ENCODE results near the gene MYRFL. TPM values are rescaled to one million over a fixed set of nuclear protein-coding genes. Genes with fewer than 3 reads are reported as not detected.

MYRFL gene
- total RNA-seq, 2 experiments from 2014 or later, result not detected

DNA sequence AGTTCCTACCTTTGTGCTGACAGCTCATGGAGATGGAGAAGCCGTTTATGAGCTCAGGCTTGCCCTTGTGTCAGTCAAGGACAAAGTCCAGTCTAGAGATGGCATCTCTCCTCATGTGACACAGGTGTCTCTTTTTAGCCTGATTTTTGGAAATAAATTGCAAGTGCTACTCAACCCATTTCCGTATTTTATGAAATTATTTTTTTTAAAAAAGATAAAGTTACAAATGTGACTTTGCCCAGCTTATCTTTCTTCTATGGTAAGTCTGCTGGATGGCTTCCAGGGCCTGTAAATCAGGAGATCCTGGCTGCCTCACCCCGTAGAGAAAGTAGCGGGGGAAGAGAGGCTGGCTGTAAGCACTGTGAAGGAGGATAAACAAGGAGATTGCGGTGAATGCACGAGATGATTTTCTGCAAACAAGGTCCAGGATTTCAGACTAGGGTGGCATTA is 169.7 kb downstream of the MYRFL start:
- POLR2A ChIA-PET, result no interaction called here
- Mint-ChIP-seq H3K4me1 (no peaks in the 10 kb centered on the region), H3K4me3 (no peak overlapping the region), H3K9me3 (ENCODE audit: low read depth) (peaks cover 4% of the 10 kb centered on the region), H3K36me3 (ENCODE audit: low read depth) (no peaks in the 10 kb centered on the region), H3K27me3 (peaks cover 5% of the 10 kb centered on the region), H3K27ac (no peak overlapping the region)
- intact Hi-C loops (cut with DNase I, micrococcal nuclease), result no loop called here
- DNase-seq (no peak), ATAC-seq (no peak)
- CTCF ChIA-PET, result no interaction called here

DNA sequence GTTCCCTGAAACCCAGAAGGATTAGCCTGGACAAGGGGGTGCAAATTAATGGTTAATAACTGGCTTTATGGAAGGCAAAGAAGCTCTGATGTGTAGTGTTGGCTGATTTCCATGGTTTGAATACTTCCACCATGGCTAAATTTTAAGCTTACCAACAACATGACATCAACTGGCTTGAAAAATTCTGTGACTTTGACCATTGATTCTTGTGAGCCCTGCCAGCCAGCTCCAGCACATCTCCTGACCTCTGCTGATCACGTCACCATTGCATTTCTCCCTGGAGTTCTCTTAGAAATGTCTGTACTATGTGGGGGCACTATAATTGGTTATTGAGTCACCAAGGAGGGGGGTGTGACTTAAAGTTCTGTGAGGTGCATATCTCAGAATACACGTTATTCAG is 171.2 kb downstream of the MYRFL start:
- Mint-ChIP-seq H3K9me3 (ENCODE audit: low read depth) (peaks cover 4% of the 10 kb centered on the region), H3K27me3 (peaks cover 5% of the 10 kb centered on the region), H3K4me1 (no peaks in the 10 kb centered on the region), H3K4me3 (no peak overlapping the region), H3K27ac (no peak overlapping the region), H3K36me3 (ENCODE audit: low read depth) (no peaks in the 10 kb centered on the region)
- ATAC-seq (no peak), DNase-seq (no peak)
- POLR2A ChIA-PET, result no interaction called here
- CTCF ChIA-PET, result no interaction called here
- intact Hi-C loops (cut with DNase I, micrococcal nuclease), result no loop called here

DNA sequence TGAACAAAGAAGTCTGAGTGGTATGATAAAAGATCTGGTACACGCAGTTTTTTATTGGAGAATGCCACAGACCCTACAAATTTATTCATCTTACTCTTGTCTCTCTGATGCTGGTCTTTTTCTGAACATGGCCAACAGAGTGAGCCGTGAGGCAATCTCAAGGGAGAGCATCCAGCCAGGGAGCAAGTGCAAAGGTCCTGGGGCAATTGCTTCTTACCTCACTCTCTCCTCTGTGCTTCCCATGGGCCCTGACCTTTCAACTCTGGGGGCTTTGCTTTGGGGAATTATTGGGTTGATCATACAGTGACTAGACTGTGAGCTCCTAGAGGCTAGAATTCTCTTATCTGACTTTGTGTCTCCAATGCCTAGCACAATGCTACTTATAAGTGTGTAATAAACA is 171.7 kb downstream of the MYRFL start:
- H3K4me1 Mint-ChIP-seq, result no peaks in the 10 kb centered on the region
- no peak for DNase-seq
- CTCF ChIA-PET, result no interaction called here
- H3K27ac Mint-ChIP-seq, result no peak overlapping the region
- POLR2A ChIA-PET, result no interaction called here
- H3K27me3 Mint-ChIP-seq, result peaks cover 5% of the 10 kb centered on the region
- ATAC-seq, result no peak
- intact Hi-C loops (cut with DNase I, micrococcal nuclease), result no loop called here
- no peaks in the 10 kb centered on the region for H3K36me3 Mint-ChIP-seq (ENCODE audit: low read depth)
- no peak overlapping the region for H3K4me3 Mint-ChIP-seq
- H3K9me3 Mint-ChIP-seq (ENCODE audit: low read depth), result peaks cover 4% of the 10 kb centered on the region

DNA sequence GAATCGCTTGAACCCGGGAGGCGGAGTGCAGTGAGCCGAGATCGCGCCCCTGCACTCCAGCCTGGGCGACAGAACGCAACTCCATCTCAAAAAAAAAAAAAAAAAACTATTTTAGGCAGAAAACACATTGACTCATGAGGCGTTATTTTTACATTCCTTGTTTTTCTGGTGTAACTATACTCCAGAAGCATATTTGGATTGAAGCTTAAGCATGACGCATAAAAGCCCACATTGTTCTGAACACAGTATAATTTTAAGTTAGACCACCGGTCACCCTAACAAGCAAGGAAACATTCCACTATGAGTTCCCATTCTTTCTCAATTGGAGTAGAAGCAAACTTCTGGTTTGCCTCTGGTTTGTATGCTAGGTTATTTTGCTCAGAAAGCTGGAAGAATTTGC is 173.0 kb downstream of the MYRFL start:
- Mint-ChIP-seq H3K27me3 (peaks cover 6% of the 10 kb centered on the region), H3K36me3 (ENCODE audit: low read depth) (no peaks in the 10 kb centered on the region), H3K4me1 (no peaks in the 10 kb centered on the region), H3K9me3 (ENCODE audit: low read depth) (peaks cover 4% of the 10 kb centered on the region), H3K4me3 (no peak overlapping the region), H3K27ac (no peak overlapping the region)
- no peak for DNase-seq
- ATAC-seq, result no peak
- intact Hi-C loops (cut with DNase I, micrococcal nuclease), result no loop called here
- ChIA-PET POLR2A (no interaction called here), CTCF (interaction anchor here (0.7 kb wide), 2 partner anchors 9 to 93 kb away, joined by 3 to 4 read pairs; no protein-coding TSS in a partner anchor)

DNA sequence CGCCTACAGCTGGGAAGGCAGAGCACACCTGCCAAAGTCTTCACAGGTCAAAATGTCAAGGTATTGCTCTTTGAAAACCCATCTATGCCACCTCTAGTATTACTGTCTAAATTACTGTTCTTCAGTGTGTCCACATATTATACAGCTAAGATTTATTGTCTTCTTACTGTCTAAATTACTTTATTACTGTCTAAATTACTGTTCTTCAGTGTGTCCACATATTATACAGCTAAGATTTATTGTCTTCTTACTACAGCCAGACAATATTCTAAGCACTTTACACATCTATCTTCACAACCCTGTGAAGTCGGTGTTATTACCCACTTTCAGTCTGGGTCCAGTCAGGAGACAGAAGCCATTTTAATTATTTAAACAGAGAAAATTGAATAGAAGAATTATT is 173.9 kb downstream of the MYRFL start:
- CTCF ChIA-PET, result no interaction called here
- H3K9me3 Mint-ChIP-seq (ENCODE audit: low read depth), result no peaks in the 10 kb centered on the region
- no peaks in the 10 kb centered on the region for H3K36me3 Mint-ChIP-seq (ENCODE audit: low read depth)
- no peak overlapping the region for H3K4me3 Mint-ChIP-seq
- H3K4me1 Mint-ChIP-seq, result no peaks in the 10 kb centered on the region
- intact Hi-C loops (cut with DNase I, micrococcal nuclease), result no loop called here
- peaks cover 6% of the 10 kb centered on the region for H3K27me3 Mint-ChIP-seq
- no peak for ATAC-seq
- no peak for DNase-seq
- no peak overlapping the region for H3K27ac Mint-ChIP-seq
- POLR2A ChIA-PET, result no interaction called here

DNA sequence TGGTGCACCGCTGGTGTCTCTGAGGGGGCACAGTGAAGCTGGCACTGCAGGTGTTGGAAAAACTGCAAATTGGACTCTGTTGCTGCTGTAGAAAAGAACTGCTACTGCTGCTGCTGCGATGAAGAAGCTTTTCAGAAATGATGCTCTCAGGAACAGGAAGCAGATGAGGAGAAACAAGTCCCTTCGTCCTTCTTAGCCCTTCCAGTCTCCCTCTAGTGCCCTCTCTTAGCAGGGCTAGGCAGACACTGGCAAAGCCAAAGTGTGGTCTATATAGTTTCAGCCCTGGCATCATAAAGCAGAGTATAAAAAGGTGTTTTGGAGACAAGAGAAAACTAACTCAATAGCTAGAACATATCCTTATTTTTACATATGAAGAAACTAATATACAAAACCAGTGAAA is 174.5 kb downstream of the MYRFL start:
- intact Hi-C loops (cut with DNase I, micrococcal nuclease), result no loop called here

DNA sequence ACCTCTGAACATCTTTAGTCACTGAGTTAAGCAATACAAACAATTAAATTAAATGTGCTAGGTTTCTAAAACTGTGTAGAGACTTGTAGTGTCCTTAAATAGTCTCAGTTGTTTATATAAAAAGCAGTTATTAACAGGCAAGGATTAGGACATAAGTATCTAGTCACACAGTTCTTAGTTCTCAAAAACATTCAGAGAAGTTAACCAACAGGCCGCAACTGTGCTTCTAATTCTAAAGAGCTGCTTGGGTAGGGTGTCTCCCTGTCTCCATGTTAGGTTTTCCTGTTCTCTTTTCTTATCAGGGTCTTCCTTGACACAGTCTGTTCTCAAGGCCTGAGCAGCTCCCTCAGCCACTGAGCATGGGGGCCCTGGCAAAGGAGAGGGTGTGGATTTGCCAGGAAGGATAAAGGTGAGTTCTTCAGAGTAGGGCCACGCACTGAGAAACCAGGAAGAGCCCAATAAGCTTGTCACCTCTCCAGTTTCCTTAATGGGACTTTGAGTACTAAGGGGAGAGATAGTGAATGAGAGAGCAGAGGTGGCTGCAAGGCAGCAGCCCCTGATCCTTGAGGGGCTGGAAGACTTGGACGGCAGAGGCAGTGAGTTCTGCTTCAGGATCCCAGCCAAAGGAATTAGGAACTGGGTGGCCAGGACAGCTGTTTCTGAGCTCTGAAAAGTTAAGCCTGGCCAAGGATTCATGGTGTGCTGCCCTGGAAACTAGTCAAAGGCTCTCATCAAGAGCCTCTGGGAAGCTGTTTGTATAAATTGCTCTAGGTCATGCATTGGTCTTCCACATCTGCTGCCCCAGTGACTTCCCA is 177.3 kb downstream of the MYRFL start:
- intact Hi-C loops (cut with DNase I, micrococcal nuclease), result no loop called here
- ChIA-PET POLR2A (no interaction called here), CTCF (interaction anchor here (0.6 kb wide), 1 partner anchor 194 kb away, joined by 3 read pairs; no protein-coding TSS in a partner anchor)
- no peak overlapping the region for H3K27ac Mint-ChIP-seq
- no peaks in the 10 kb centered on the region for H3K36me3 Mint-ChIP-seq (ENCODE audit: low read depth)
- no peak for ATAC-seq
- peaks cover 2% of the 10 kb centered on the region for H3K27me3 Mint-ChIP-seq
- no peak for DNase-seq
- no peaks in the 10 kb centered on the region for H3K4me1 Mint-ChIP-seq
- peaks cover 8% of the 10 kb centered on the region for H3K9me3 Mint-ChIP-seq (ENCODE audit: low read depth)
- H3K4me3 Mint-ChIP-seq, result no peak overlapping the region

More for the DNA sequence above, 174.5 kb downstream of the MYRFL start:
- CTCF ChIA-PET, result interaction anchor here (1.4 kb wide), 1 partner anchor 10 kb away, joined by 5 read pairs; no protein-coding TSS in a partner anchor
- Mint-ChIP-seq H3K27me3 (peaks cover 6% of the 10 kb centered on the region), H3K9me3 (ENCODE audit: low read depth) (no peaks in the 10 kb centered on the region), H3K4me3 (no peak overlapping the region), H3K4me1 (no peaks in the 10 kb centered on the region), H3K27ac (no peak overlapping the region), H3K36me3 (ENCODE audit: low read depth) (no peaks in the 10 kb centered on the region)
- DNase-seq (no peak), ATAC-seq (no peak)
- POLR2A ChIA-PET, result no interaction called here

DNA sequence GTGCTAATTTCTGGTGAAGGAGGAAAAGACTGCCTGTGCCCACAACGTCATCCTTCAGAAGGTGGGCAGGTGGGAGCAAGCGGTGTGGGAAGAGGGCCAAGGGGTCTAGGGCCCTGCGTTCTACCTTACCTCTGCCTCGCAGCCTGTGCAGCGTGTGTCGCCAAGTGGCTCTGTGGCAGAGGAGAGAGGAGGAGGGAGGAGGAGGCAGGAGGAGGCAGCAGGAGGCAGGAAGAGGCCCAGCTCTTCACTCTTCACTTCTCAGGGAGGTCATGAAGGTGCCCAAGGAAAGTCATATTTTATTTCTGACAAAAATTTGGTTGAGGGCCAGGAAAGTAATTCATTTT is 177.9 kb downstream of the MYRFL start:
- CTCF ChIA-PET, result no interaction called here
- no peak for ATAC-seq
- DNase-seq, result no peak
- H3K27ac Mint-ChIP-seq, result no peak overlapping the region
- POLR2A ChIA-PET, result no interaction called here
- no peaks in the 10 kb centered on the region for H3K4me1 Mint-ChIP-seq
- no peaks in the 10 kb centered on the region for H3K36me3 Mint-ChIP-seq (ENCODE audit: low read depth)
- peaks cover 10% of the 10 kb centered on the region for H3K9me3 Mint-ChIP-seq (ENCODE audit: low read depth)
- H3K4me3 Mint-ChIP-seq, result no peak overlapping the region
- peaks cover 2% of the 10 kb centered on the region for H3K27me3 Mint-ChIP-seq
- intact Hi-C loops (cut with DNase I, micrococcal nuclease), result no loop called here

DNA sequence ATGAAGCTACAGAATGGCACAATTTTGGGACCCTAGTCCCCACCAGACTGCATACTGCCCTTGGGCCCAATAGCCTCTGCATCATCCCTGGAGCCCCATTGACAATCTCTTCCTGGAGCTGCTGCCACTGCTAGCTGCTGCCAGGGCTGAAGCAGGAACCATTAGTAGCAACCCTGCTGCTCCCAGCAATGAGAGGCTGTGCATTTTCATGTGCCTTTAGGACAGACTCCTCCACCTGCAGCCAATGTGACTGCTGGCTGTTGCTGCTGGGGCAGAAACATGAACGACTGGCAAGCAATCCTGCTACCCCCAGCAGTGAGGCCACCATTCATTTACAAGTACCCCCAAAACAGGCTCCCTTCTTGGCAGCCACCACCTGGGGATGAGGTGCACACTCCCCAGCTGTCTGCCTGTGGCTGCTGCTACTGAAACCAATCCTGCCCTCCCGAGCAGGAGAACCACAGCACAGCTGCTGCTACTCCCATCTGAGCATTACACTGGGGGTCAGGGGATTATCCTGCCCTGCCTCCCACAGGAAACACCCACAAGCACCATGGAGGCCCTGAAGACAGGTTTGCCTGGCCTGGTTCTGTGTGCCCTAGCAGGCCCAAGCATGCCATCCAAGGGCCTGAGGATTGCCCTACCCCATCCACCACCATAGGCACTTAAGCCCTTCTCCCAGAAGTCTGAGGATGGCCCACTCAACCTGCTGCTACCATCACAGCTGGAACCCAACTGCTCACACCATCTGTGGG is 181.0 kb downstream of the MYRFL start:
- Mint-ChIP-seq H3K27ac (no peak overlapping the region), H3K36me3 (ENCODE audit: low read depth) (no peaks in the 10 kb centered on the region), H3K27me3 (peaks cover 5% of the 10 kb centered on the region), H3K9me3 (ENCODE audit: low read depth) (peaks cover 28% of the 10 kb centered on the region), H3K4me3 (no peak overlapping the region), H3K4me1 (no peaks in the 10 kb centered on the region)
- ChIA-PET CTCF (interaction anchor here (0.6 kb wide), 1 partner anchor 452 kb away, joined by 3 read pairs; no protein-coding TSS in a partner anchor), POLR2A (no interaction called here)
- ATAC-seq (no peak), DNase-seq (no peak)
- intact Hi-C loops (cut with DNase I, micrococcal nuclease), result no loop called here

DNA sequence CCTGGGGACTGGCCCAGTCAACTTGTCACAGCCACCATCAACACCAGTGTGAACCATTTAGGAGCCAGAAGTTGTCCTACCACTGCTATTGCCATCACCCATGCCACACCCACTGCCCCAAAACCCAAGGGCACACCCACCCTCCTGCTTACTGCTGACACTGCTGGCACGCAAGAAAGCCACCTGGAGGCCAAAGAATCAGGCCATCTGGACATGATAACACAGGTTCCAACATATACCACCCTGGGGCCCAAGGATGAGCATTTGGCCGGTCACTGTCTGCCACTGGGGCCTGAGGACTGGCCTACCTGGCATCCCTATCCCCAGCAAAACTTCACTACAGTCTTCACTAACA is 181.6 kb downstream of the MYRFL start:
- no peak overlapping the region for H3K27ac Mint-ChIP-seq
- peaks cover 5% of the 10 kb centered on the region for H3K27me3 Mint-ChIP-seq
- ChIA-PET CTCF (no interaction called here), POLR2A (no interaction called here)
- no peaks in the 10 kb centered on the region for H3K36me3 Mint-ChIP-seq (ENCODE audit: low read depth)
- no peaks in the 10 kb centered on the region for H3K4me1 Mint-ChIP-seq
- no peak overlapping the region for H3K4me3 Mint-ChIP-seq
- intact Hi-C loops (cut with DNase I, micrococcal nuclease), result no loop called here
- DNase-seq (no peak), ATAC-seq (no peak)
- H3K9me3 Mint-ChIP-seq (ENCODE audit: low read depth), result peaks cover 28% of the 10 kb centered on the region

DNA sequence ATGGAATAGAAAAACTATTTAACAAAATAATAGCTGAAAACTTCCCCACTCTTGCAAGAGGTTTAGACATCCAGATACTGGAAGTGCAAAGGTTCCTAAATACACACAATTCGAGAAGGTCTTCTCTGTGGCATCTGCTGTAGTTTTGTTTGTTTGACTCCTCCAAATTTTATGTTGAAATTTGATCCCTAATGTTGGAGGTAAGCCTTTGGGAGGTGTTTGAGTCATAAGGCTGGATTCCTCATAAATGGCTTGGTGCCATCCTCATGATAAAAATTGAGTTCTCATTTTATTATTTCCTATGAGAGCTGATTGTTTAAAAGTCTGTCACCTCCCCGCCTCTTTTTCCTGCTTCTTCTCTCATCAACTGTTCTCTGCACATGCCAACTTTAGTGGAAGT is 182.7 kb downstream of the MYRFL start:
- Mint-ChIP-seq H3K4me1 (no peaks in the 10 kb centered on the region), H3K4me3 (no peak overlapping the region), H3K36me3 (ENCODE audit: low read depth) (no peaks in the 10 kb centered on the region), H3K27me3 (peaks cover 3% of the 10 kb centered on the region), H3K27ac (no peak overlapping the region), H3K9me3 (ENCODE audit: low read depth) (peaks cover 28% of the 10 kb centered on the region)
- intact Hi-C loops (cut with DNase I, micrococcal nuclease), result no loop called here
- POLR2A ChIA-PET, result no interaction called here
- no peak for DNase-seq
- no peak for ATAC-seq
- CTCF ChIA-PET, result no interaction called here

Data from activated CD4-positive, alpha-beta T cell treated with anti-CD3 and anti-CD28 coated beads for 36 hours (primary cell).